Adrenal gland (tissue), 5 donors: ENCODE results near the gene ENAH.

ENCODE experiments used
- POLR2A ChIP-seq, 2 donors: fragments of 450-650 bp; IDR thresholded peaks; one replicate each; pipeline ENCODE4 v1.6.1; 2017; ENCODE audit warnings: antibody characterized with exemption in 2 of 2, mild to moderate bottlenecking in 2 of 2, moderate library complexity in 1 of 2
- TF ChIP-seq, protein P1 (sequence below), 6 experiments: fragments of 450-650 bp in 4 of 6; fragments of 200-600 bp in 2 of 6; sonication (generic) in 1 of 6; IDR thresholded peaks; 1 replicate in 5 of 6; 2 replicates in 1 of 6; pipeline versions ENCODE4 v1.5.1 to v1.8.0; 2016 to 2021; ENCODE audit warnings: antibody characterized with exemption in 6 of 6, mild to moderate bottlenecking in 2 of 6, moderate library complexity in 1 of 6
- donor health status: DM: no; HTN: no; CAD: no.

GRCh38 chr1:225509770-225510169, 143.2 kb downstream of the ENAH start:
- TF ChIP-seq, protein P1, sequence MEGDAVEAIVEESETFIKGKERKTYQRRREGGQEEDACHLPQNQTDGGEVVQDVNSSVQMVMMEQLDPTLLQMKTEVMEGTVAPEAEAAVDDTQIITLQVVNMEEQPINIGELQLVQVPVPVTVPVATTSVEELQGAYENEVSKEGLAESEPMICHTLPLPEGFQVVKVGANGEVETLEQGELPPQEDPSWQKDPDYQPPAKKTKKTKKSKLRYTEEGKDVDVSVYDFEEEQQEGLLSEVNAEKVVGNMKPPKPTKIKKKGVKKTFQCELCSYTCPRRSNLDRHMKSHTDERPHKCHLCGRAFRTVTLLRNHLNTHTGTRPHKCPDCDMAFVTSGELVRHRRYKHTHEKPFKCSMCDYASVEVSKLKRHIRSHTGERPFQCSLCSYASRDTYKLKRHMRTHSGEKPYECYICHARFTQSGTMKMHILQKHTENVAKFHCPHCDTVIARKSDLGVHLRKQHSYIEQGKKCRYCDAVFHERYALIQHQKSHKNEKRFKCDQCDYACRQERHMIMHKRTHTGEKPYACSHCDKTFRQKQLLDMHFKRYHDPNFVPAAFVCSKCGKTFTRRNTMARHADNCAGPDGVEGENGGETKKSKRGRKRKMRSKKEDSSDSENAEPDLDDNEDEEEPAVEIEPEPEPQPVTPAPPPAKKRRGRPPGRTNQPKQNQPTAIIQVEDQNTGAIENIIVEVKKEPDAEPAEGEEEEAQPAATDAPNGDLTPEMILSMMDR (IDR thresholded peaks at IDR 0.05), result no peak
- no peak for TF ChIP-seq POLR2A (IDR thresholded peaks at IDR 0.05)
